H1 (cell line): Measurements from ENCODE around the gene SCN2B. TPM values are rescaled to one million over a fixed set of nuclear protein-coding genes. Genes with fewer than 3 reads are reported as not detected.

Source experiments
- CTCF ChIA-PET: fragments of 300-600 bp; sonication (Branson Sonifier 250); formaldehyde crosslinking; loops from one replicate; lab custom pipeline; 2021; ENCODE audit not compliant: partially characterized antibody; lab: Charles Lee
- POLR2A ChIA-PET: fragments of 300-600 bp; sonication (Branson Sonifier 250); formaldehyde crosslinking; loops from one replicate; lab custom pipeline; 2021; ENCODE audit warnings: inconsistent platforms; ENCODE audit not compliant: partially characterized antibody; lab: Charles Lee
- DNase-seq, 2 experiments: peaks; one replicate each; pipeline versions ENCODE4 v3.0.0 to v3.0.0-alpha.2; 2010 to 2022; ENCODE audit warnings: low spot score in 2 of 2, low read depth in 1 of 2, mixed read lengths in 1 of 2
- FAIRE-seq: peaks from 2 replicates; lab custom pipeline; 2011; peaks lifted over from hg19 to GRCh38; lab: Jason Lieb, UNC
- H2AFZ ChIP-seq: 2 replicates; pipeline ENCODE4 v1.8.1; 2012; ENCODE audit warnings: low read length, inconsistent platforms
- H2AK5ac ChIP-seq: 2 replicates; pipeline ENCODE4 v1.6.1; 2013; ENCODE audit warnings: low read depth, low read length
- H2BK120ac ChIP-seq: replicated peaks from 2 replicates; pipeline ENCODE3; 2013; ENCODE audit warnings: low read depth, low read length, inconsistent platforms
- H2BK12ac ChIP-seq: 2 replicates; pipeline ENCODE4 v1.6.1; 2013; ENCODE audit warnings: low read depth, low read length
- H2BK15ac ChIP-seq: 2 replicates; pipeline ENCODE4 v1.6.1; 2013; ENCODE audit warnings: low read length
- H2BK20ac ChIP-seq: 2 replicates; pipeline ENCODE4 v1.6.1; 2013; ENCODE audit warnings: low read length
- H2BK5ac ChIP-seq: 2 replicates; pipeline ENCODE4 v1.6.1; 2013; ENCODE audit warnings: low read depth, low read length
- H3K14ac ChIP-seq: 2 replicates; pipeline ENCODE4 v1.6.1; 2013; ENCODE audit warnings: inconsistent platforms; ENCODE audit not compliant: insufficient read length
- H3K18ac ChIP-seq: 2 replicates; pipeline ENCODE4 v1.6.1; 2013; ENCODE audit warnings: low read length; ENCODE audit errors: extremely low read depth
- H3K23ac ChIP-seq: 2 replicates; pipeline ENCODE4 v1.6.1; 2013; ENCODE audit warnings: inconsistent platforms; ENCODE audit not compliant: insufficient read length
- H3K23me2 ChIP-seq: 2 replicates; pipeline ENCODE4 v1.6.1; 2013; ENCODE audit warnings: low read depth, low read length
- H3K27ac ChIP-seq: 2 replicates; pipeline ENCODE4 v1.6.1; 2011; ENCODE audit warnings: low read depth, low read length, inconsistent platforms
- H3K27me3 ChIP-seq, 4 experiments: replicated peaks in 1 of 4; 1 replicate in 1 of 4; 2 replicates in 3 of 4; pipeline versions ENCODE4 v1.6.1 to v1.8.1; 2011 to 2013; ENCODE audit warnings: low read length in 3 of 4, mild to moderate bottlenecking in 3 of 4, inconsistent platforms in 2 of 4, mixed read lengths in 2 of 4, moderate library complexity in 1 of 4; ENCODE audit not compliant: control insufficient read depth in 3 of 4, insufficient read depth in 3 of 4; ENCODE audit errors: extremely low read depth in 1 of 4
- H3K36me3 ChIP-seq, 4 experiments: 2 replicates each; pipeline versions ENCODE4 v1.6.1 to v1.8.1; 2011 to 2013; ENCODE audit warnings: mild to moderate bottlenecking in 4 of 4, low read length in 3 of 4, moderate library complexity in 2 of 4, control low read depth in 1 of 4, inconsistent platforms in 1 of 4; ENCODE audit not compliant: insufficient read depth in 4 of 4, control insufficient read depth in 2 of 4
- H3K4ac ChIP-seq: replicated peaks from 2 replicates; pipeline ENCODE3; 2013; ENCODE audit warnings: low read length, low read depth, mixed read lengths, inconsistent platforms; ENCODE audit not compliant: insufficient read length
- H3K4me1 ChIP-seq, 4 experiments: replicated peaks in 1 of 4; 1 replicate in 1 of 4; 2 replicates in 3 of 4; pipeline versions ENCODE4 v1.6.1 to v1.8.1; 2011 to 2013; ENCODE audit warnings: low read length in 3 of 4, inconsistent platforms in 2 of 4, mixed read lengths in 1 of 4; ENCODE audit not compliant: insufficient read depth in 4 of 4, control insufficient read depth in 3 of 4
- H3K4me2 ChIP-seq, 2 experiments: 2 replicates each; pipeline versions ENCODE4 v1.6.1 to v1.8.1; 2011 to 2013; ENCODE audit warnings: low read depth in 2 of 2, low read length in 2 of 2, control low read depth in 1 of 2, inconsistent platforms in 1 of 2, mild to moderate bottlenecking in 1 of 2; ENCODE audit not compliant: insufficient read depth in 1 of 2
- H3K4me3 ChIP-seq, 4 experiments: fragments of 200-600, 300-600 bp in 1 of 4; sonication (generic), shearing (Covaris generic), sonication (Bioruptor Twin) in 1 of 4; 2 replicates each; pipeline versions ENCODE4 v1.5.1 to v1.8.1; 2011 to 2016; ENCODE audit warnings: low read length in 4 of 4, low read depth in 3 of 4, control low read depth in 2 of 4, inconsistent platforms in 2 of 4, mild to moderate bottlenecking in 2 of 4, mixed read lengths in 1 of 4, moderate library complexity in 1 of 4; ENCODE audit not compliant: insufficient read depth in 2 of 4; ENCODE audit errors: extremely low read depth in 1 of 4
- H3K56ac ChIP-seq: replicated peaks from 2 replicates; pipeline ENCODE3; 2013; ENCODE audit warnings: low read depth, mild to moderate bottlenecking, mixed read lengths, low read length, inconsistent platforms; ENCODE audit not compliant: insufficient read length
- H3K79me1 ChIP-seq: 2 replicates; pipeline ENCODE4 v1.6.1; 2013; ENCODE audit warnings: low read depth, low read length, control low read depth
- H3K79me2 ChIP-seq, 2 experiments: 2 replicates each; pipeline versions ENCODE4 v1.6.1 to v1.8.1; 2012 to 2013; ENCODE audit warnings: low read length in 2 of 2, mild to moderate bottlenecking in 2 of 2, inconsistent platforms in 1 of 2; ENCODE audit not compliant: insufficient read depth in 2 of 2, control insufficient read depth in 1 of 2
- H3K9ac ChIP-seq, 4 experiments: replicated peaks in 1 of 4; 1 replicate in 1 of 4; 2 replicates in 3 of 4; pipeline versions ENCODE4 v1.6.1 to v1.8.1; 2011 to 2013; ENCODE audit warnings: low read depth in 3 of 4, low read length in 3 of 4, control low read depth in 2 of 4, mild to moderate bottlenecking in 2 of 4, moderate library complexity in 2 of 4, inconsistent platforms in 1 of 4; ENCODE audit errors: extremely low read depth in 1 of 4
- H3K9me3 ChIP-seq, 2 experiments: 2 replicates each; pipeline versions ENCODE4 v1.6.1 to v1.8.1; 2012 to 2013; ENCODE audit warnings: mild to moderate bottlenecking in 2 of 2, moderate library complexity in 2 of 2, control low read depth in 1 of 2, inconsistent platforms in 1 of 2, low read depth in 1 of 2, low read length in 1 of 2, mixed read lengths in 1 of 2; ENCODE audit not compliant: insufficient read depth in 2 of 2
- H4K20me1 ChIP-seq, 2 experiments: replicated peaks in 1 of 2; 2 replicates each; pipeline versions ENCODE3 to v1.8.1; 2011 to 2013; ENCODE audit warnings: inconsistent platforms in 2 of 2, low read length in 2 of 2, mild to moderate bottlenecking in 1 of 2; ENCODE audit not compliant: insufficient read depth in 2 of 2, control insufficient read depth in 1 of 2
- H4K5ac ChIP-seq: 2 replicates; pipeline ENCODE4 v1.6.1; 2013; ENCODE audit warnings: low read length, low read depth, mixed read lengths, inconsistent platforms; ENCODE audit not compliant: insufficient read length
- H4K8ac ChIP-seq: 2 replicates; pipeline ENCODE4 v1.8.0; 2013; ENCODE audit warnings: mild to moderate bottlenecking, moderate library complexity, low read length, inconsistent platforms; ENCODE audit not compliant: insufficient read depth; ENCODE audit errors: extremely low read depth
- H4K91ac ChIP-seq: replicated peaks from 2 replicates; pipeline ENCODE3; 2013; ENCODE audit warnings: low read length, mixed read lengths, inconsistent platforms; ENCODE audit not compliant: insufficient read length
- EGR1 ChIP-seq: IDR thresholded peaks from 2 replicates; pipeline ENCODE4 v1.6.1; 2011; ENCODE audit warnings: low read depth, low read length, borderline replicate concordance
- HDAC2 ChIP-seq, 2 experiments: fragments of 300-600 bp in 1 of 2; sonication (generic) in 1 of 2; IDR thresholded peaks; 2 replicates each; pipeline ENCODE4 v1.6.1; 2011 to 2012; ENCODE audit warnings: low read depth in 2 of 2, low read length in 2 of 2, mild to moderate bottlenecking in 2 of 2, moderate library complexity in 2 of 2, borderline replicate concordance in 1 of 2, inconsistent platforms in 1 of 2
- SIRT6 ChIP-seq: IDR thresholded peaks from one replicate; pipeline ENCODE4 v1.7.1; 2012; ENCODE audit warnings: low read length, inconsistent platforms
- WGBS, 2 experiments: shearing (Covaris generic) in 1 of 2; methylation state at CpG; one replicate each; pipeline versions ENCODE4 v1.1.6 to v1.1.7; 2013 to 2015; ENCODE audit warnings: low lambda C conversion rate in 2 of 2, mixed read lengths in 2 of 2, inconsistent platforms in 1 of 2, low coverage in 1 of 2, missing lambda C conversion rate in 1 of 2; ENCODE audit not compliant: insufficient replicate concordance in 2 of 2, insufficient coverage in 1 of 2, insufficient read length in 1 of 2; ENCODE audit errors: extremely low coverage in 1 of 2, missing lambda C conversion rate in 1 of 2; 5-methylcytosine and 5-hydroxymethylcytosine counted together
- polyA plus RNA-seq, 7 experiments: library from polyadenylated mRNA; depleted of rRNA in 3 of 7; stranded (reverse) in 5 of 7; unstranded in 2 of 7; fragments of >200 nt in 5 of 7; fragments of 200-250 nt in 2 of 7; gene quantifications; 1 replicate in 5 of 7; 2 replicates in 1 of 7; 4 replicates in 1 of 7; pipeline versions ENCODE4 v1.2.1 to v1.2.3, GENCODE V29; 2011 to 2013; ENCODE audit warnings: missing spikeins in 2 of 7, mixed read lengths in 2 of 7
- total RNA-seq: library from RNA; stranded (reverse); fragmentation: NEBNext Ultra II Directional; extraction: Animal tissue kit (Norgen Biotek cat#: 25700); gene quantifications from 2 replicates; pipeline ENCODE4 v1.2.1, GENCODE V29; 2021

The SCN2B gene
- total and polyA plus RNA-seq, 2 of the 8 experiments (the other 6 are each of a cell fraction or from before 2014, with no cell fraction given): 0.14 to 0.24 TPM

DNA sequence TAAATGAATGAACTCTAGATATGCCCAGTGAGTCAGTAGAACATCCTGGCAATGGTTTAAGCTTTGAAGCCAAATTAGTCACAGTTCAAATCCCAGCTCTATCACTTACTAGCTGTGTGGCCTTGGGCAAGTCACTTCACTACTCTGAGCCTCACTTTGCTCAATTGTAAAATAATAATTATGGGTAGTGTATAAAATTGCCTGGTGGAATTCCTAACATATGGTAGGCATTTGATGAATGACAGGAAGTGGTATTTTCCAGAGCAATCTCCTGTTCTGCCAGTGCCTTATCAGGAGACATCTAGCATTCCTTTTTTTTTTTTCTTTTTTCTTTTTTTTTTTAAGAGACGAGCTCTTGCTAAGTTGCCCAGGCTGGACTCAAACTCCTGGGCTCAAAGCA, 36.9 kb downstream of the SCN2B start:
- Histone ChIP-seq H3K14ac (no peak overlapping the region), H3K4me2 (no peak overlapping the region), H4K20me1 (no peaks in the 10 kb centered on the region), H2AFZ (no peak overlapping the region), H4K8ac (no peak overlapping the region), H3K18ac (no peak overlapping the region), H4K5ac (no peak overlapping the region), H3K23me2 (no peaks in the 10 kb centered on the region), H3K4me3 (no peak overlapping the region), H2BK120ac (no peak overlapping the region), H3K56ac (no peak overlapping the region), H2BK15ac (no peak overlapping the region), H3K4me1 (0 out of 7 replicates have a peak, but pooled peaks cover 0 to 2% (median 0%) of the 10 kb centered on the region in 4 experiments), H3K79me2 (no peaks in the 10 kb centered on the region), H3K27me3 (peaks cover 0 to 10% (median 1%) of the 10 kb centered on the region in 4 experiments; a peak in 3 of 7 replicates), H4K91ac (no peak overlapping the region), H3K9me3 (no peaks in the 10 kb centered on the region), H2BK20ac (no peak overlapping the region), H3K36me3 (no peaks in the 10 kb centered on the region), H3K23ac (no peak overlapping the region), H3K79me1 (no peaks in the 10 kb centered on the region), H2BK5ac (no peak overlapping the region), H2BK12ac (no peak overlapping the region), H3K9ac (no peak overlapping the region), H3K4ac (no peak overlapping the region), H2AK5ac (no peak overlapping the region), H3K27ac (no peak overlapping the region)
- WGBS, 2 experiments: no CpG with 5 or more reads among the region's 1 CpG
- ChIA-PET POLR2A (no interaction called here), CTCF (interaction anchor here (1.3 to 3.3 kb wide), 4 partner anchors 10 to 32 kb away, joined by 3 to 11 read pairs (median 6); no protein-coding TSS in a partner anchor)
- no peak for FAIRE-seq
- DNase-seq: no peak
- TF ChIP-seq HDAC2 (IDR thresholded peaks at IDR 0.05; ENCODE audit: borderline replicate concordance in 1 of 2, low read depth in 2 of 2, low read length in 2 of 2) (no peak), SIRT6 (no peak), EGR1 (no peak)
